Fibroblast of lung (primary cell): ENCODE data around the gene ERICH2. TPM values are rescaled to one million over a fixed set of nuclear protein-coding genes. Genes with fewer than 3 reads are reported as not detected.

Source experiments
- DNase-seq, 2 donors: peaks; one replicate each; pipeline versions ENCODE4 v3.0.0 to v3.0.0-alpha.2; 2010; ENCODE audit warnings: low read depth in 2 of 2
- H2AFZ ChIP-seq: 2 replicates; pipeline ENCODE4 v1.5.1; 2012; ENCODE audit warnings: low read length, control low read depth, inconsistent platforms
- H3K27ac ChIP-seq: 2 replicates; pipeline ENCODE4 v1.5.1; 2011; ENCODE audit warnings: low read length, control low read depth; ENCODE audit not compliant: insufficient read depth
- H3K27me3 ChIP-seq: 2 replicates; pipeline ENCODE4 v1.5.1; 2011; ENCODE audit warnings: mild to moderate bottlenecking, low read length; ENCODE audit not compliant: control insufficient read depth, insufficient read depth
- H3K36me3 ChIP-seq: 2 replicates; pipeline ENCODE4 v1.5.1; 2011; ENCODE audit warnings: low read length; ENCODE audit not compliant: control insufficient read depth, insufficient read depth
- H3K4me1 ChIP-seq: 2 replicates; pipeline ENCODE4 v1.5.1; 2011; ENCODE audit warnings: low read length; ENCODE audit not compliant: control insufficient read depth, insufficient read depth; ENCODE audit errors: extremely low read depth
- H3K4me2 ChIP-seq: 2 replicates; pipeline ENCODE4 v1.5.1; 2011; ENCODE audit warnings: low read length, control low read depth; ENCODE audit not compliant: insufficient read depth; ENCODE audit errors: extremely low read depth
- H3K4me3 ChIP-seq, 4 experiments: fragments of 200-600 bp in 1 of 4; sonication (generic) in 1 of 4; replicated peaks in 1 of 4; 2 replicates each; pipeline ENCODE4 v1.5.1; 2011 to 2016; ENCODE audit warnings: low read length in 4 of 4, low read depth in 3 of 4, mild to moderate bottlenecking in 3 of 4, control low read depth in 2 of 4, inconsistent platforms in 1 of 4, mixed read lengths in 1 of 4; ENCODE audit not compliant: insufficient read depth in 1 of 4; ENCODE audit errors: control extremely low read depth in 1 of 4
- H3K79me2 ChIP-seq: 2 replicates; pipeline ENCODE4 v1.5.1; 2012; ENCODE audit warnings: mild to moderate bottlenecking, low read length, inconsistent platforms; ENCODE audit not compliant: control insufficient read depth, insufficient read depth
- H3K9ac ChIP-seq: 2 replicates; pipeline ENCODE4 v1.5.1; 2011; ENCODE audit warnings: mild to moderate bottlenecking, low read length, control low read depth; ENCODE audit not compliant: insufficient read depth
- H3K9me3 ChIP-seq: 2 replicates; pipeline ENCODE4 v1.5.1; 2012; ENCODE audit warnings: low read depth, low read length; ENCODE audit not compliant: control insufficient read depth, insufficient read depth
- H4K20me1 ChIP-seq: 2 replicates; pipeline ENCODE4 v1.5.1; 2011; ENCODE audit warnings: low read length; ENCODE audit not compliant: control insufficient read depth, insufficient read depth; ENCODE audit errors: extremely low read depth
- CTCF ChIP-seq, 2 donors: IDR thresholded peaks in 1 of 2; conservative IDR thresholded peaks in 1 of 2; 1 replicate in 1 of 2; 2 replicates in 1 of 2; pipeline ENCODE4 v1.5.1; 2011 to 2012; ENCODE audit warnings: low read length in 2 of 2, control low read depth in 1 of 2, inconsistent platforms in 1 of 2, low read depth in 1 of 2, mild to moderate bottlenecking in 1 of 2
- EZH2 ChIP-seq: IDR thresholded peaks from 2 replicates; pipeline ENCODE4 v1.5.1; 2012; ENCODE audit warnings: low read length, control low read depth, mild to moderate bottlenecking; ENCODE audit errors: missing control alignments
- polyA plus RNA-seq, 2 donors: library from polyadenylated mRNA; depleted of rRNA in 1 of 2; stranded (reverse) in 1 of 2; unstranded in 1 of 2; fragments of >200 nt; gene quantifications; 2 replicates each; pipeline ENCODE4 v1.2.1, GENCODE V29; 2011 to 2012; ENCODE audit warnings: missing spikeins in 1 of 2
- total RNA-seq: library from RNA; depleted of rRNA; stranded (reverse); fragments of >200 nt; gene quantifications from 2 replicates; pipeline ENCODE4 v1.2.1, GENCODE V29; 2014

The ERICH2 gene
- total and polyA plus RNA-seq, 2 donors (not counting 1 experiment from before 2014, with no cell fraction given) = 3.1 TPM; not detected in 1

GRCh38 chr2:170739048-170739447, 31.1 kb upstream of the ERICH2 start:
- Histone ChIP-seq H2AFZ (no peak overlapping the region), H3K4me1 (peaks cover 4% of the 10 kb centered on the region), H4K20me1 (no peaks in the 10 kb centered on the region), H3K79me2 (no peaks in the 10 kb centered on the region), H3K9ac (no peak overlapping the region), H3K4me2 (no peak overlapping the region), H3K27me3 (no peaks in the 10 kb centered on the region), H3K36me3 (no peaks in the 10 kb centered on the region), H3K9me3 (no peaks in the 10 kb centered on the region), H3K27ac (peak overlapping the region; percentile 14), H3K4me3 (no peak overlapping the region)
- TF ChIP-seq EZH2 (no peak), CTCF (conservative IDR thresholded peaks at IDR 0.05 in 1 of 2, IDR thresholded peaks at IDR 0.05 in 1 of 2; ENCODE audit: low read depth in 1 of 2, low read length in 2 of 2) (no peak)
- DNase-seq = peak; percentile 93 to 97

GRCh38 chr2:170739507-170740046, 30.6 kb upstream of the ERICH2 start:
- H3K9ac ChIP-seq = no peak overlapping the region
- H3K9me3 ChIP-seq = no peaks in the 10 kb centered on the region
- no peak for TF ChIP-seq EZH2
- TF ChIP-seq CTCF (conservative IDR thresholded peaks at IDR 0.05 in 1 of 2, IDR thresholded peaks at IDR 0.05 in 1 of 2; ENCODE audit: low read depth in 1 of 2, low read length in 2 of 2) = no peak
- H3K4me1 ChIP-seq = peaks cover 4% of the 10 kb centered on the region
- no peak overlapping the region for H3K27ac ChIP-seq
- H3K36me3 ChIP-seq = no peaks in the 10 kb centered on the region
- H3K27me3 ChIP-seq = no peaks in the 10 kb centered on the region
- no peak overlapping the region for H3K4me3 ChIP-seq
- H4K20me1 ChIP-seq = no peaks in the 10 kb centered on the region
- H3K79me2 ChIP-seq = no peaks in the 10 kb centered on the region
- no peak for DNase-seq
- no peak overlapping the region for H2AFZ ChIP-seq
- no peak overlapping the region for H3K4me2 ChIP-seq

- DNase-seq = no peak
- H3K27ac ChIP-seq = no peak overlapping the region
- H4K20me1 ChIP-seq = no peaks in the 10 kb centered on the region
- H3K9me3 ChIP-seq = no peaks in the 10 kb centered on the region
- no peak overlapping the region for H3K9ac ChIP-seq
- H3K27me3 ChIP-seq = no peaks in the 10 kb centered on the region
- peaks cover 4% of the 10 kb centered on the region for H3K4me1 ChIP-seq
- no peaks in the 10 kb centered on the region for H3K36me3 ChIP-seq
- no peak overlapping the region for H3K4me2 ChIP-seq
- no peaks in the 10 kb centered on the region for H3K79me2 ChIP-seq
- H3K4me3 ChIP-seq = no peak overlapping the region
- TF ChIP-seq EZH2 (no peak), CTCF (conservative IDR thresholded peaks at IDR 0.05 in 1 of 2, IDR thresholded peaks at IDR 0.05 in 1 of 2; ENCODE audit: low read depth in 1 of 2, low read length in 2 of 2) (no peak)
- H2AFZ ChIP-seq = no peak overlapping the region
These were observed 29.5 kb upstream of the ERICH2 start for GRCh38 chr2:170740660-170741059.
